ENCODE results near the gene PRSS21. TPM values are rescaled to one million over a fixed set of nuclear protein-coding genes. Genes with fewer than 3 reads are reported as not detected.

The PRSS21 gene
- polyA plus RNA-seq, 6 donors from 2014 or later = 0.51 to 4.4 (median 1.9) TPM; not detected in 1

DNA sequence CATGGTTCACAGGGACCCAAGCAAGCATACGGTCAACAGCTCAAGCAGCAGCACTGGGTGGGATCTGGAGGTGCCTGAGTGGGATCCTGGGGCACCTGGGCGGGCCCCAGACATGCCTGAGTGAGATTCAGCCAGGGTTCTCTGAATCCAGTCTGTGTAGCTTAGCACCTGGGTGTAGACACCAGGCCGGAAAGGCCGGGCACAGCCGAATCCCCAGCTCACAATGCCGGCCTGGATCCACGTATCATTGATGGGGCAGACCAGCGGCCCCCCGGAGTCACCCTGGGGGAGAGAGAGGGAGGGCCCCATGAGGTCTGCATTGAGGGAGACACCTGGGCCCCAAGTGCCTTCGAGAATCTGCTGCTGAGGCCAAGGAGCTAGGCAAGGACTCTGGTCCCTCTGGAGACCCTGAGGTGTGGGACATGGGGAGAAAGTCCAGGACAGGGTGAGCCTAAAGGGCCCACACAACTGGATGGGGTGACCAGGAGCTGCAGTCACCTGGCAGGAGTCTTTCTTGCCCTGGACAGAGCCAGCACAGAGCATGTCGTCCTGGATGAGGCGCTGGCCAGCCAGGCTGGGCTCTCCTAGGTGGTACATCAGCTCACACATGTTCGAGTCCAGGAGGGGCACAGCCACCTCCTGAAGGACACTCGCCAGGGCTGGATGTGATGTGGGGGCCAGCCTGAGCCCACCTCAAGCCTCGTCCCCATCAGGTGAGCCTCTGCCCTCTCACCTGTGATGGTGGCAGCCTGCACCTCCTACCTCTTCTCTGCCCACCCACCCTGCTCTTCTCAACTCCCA lies 22.8 kb downstream of the PRSS21 start:
- Mint-ChIP-seq H3K36me3 (no peaks in the 10 kb centered on the region), H3K9me3 (peaks cover 0 to 1% (median 0%) of the 10 kb centered on the region in 7 donors), H3K4me1 (peaks cover 0 to 17% (median 4%) of the 10 kb centered on the region in 3 donors), H3K27ac (peak overlapping the region in 2 of 6 donors; percentile 70 to 72), H3K27me3 (peaks cover 16 to 36% (median 36%) of the 10 kb centered on the region in 3 donors), H3K4me3 (no peak overlapping the region)
- ATAC-seq (ENCODE audit: low read depth in 2 of 2) = no peak
- no peak for DNase-seq

DNA sequence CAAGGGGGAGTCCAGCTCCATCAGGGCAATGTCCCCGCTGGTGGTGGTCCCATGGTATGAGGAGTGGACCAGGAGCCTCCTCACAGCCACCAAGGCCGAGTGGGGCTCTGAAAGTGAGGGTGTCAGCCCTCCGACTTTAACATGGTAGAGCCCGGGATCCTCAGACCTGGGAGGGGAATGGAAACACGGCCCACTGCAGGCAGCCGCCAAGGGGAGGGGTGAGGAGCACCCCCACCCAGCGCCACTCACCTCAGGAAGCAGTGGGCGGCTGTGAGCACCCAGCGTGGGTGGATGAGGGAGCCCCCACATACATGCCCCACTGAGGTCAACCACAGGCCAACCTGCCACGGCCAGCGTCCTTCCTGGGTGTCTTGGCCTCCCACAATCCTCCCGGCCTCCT lies 23.9 kb downstream of the PRSS21 start:
- H3K36me3 Mint-ChIP-seq = no peaks in the 10 kb centered on the region
- ATAC-seq (ENCODE audit: low read depth in 2 of 2) (no peak), DNase-seq (no peak)
- H3K27me3 Mint-ChIP-seq = peaks cover 16 to 25% (median 25%) of the 10 kb centered on the region in 3 donors
- H3K27ac Mint-ChIP-seq = no peak overlapping the region
- H3K9me3 Mint-ChIP-seq = peaks cover 0 to 9% (median 0%) of the 10 kb centered on the region in 7 donors
- H3K4me3 Mint-ChIP-seq = peak overlapping the region in 1 of 8 donors; percentile 33
- peaks cover 0 to 17% (median 4%) of the 10 kb centered on the region in 3 donors for H3K4me1 Mint-ChIP-seq

DNA sequence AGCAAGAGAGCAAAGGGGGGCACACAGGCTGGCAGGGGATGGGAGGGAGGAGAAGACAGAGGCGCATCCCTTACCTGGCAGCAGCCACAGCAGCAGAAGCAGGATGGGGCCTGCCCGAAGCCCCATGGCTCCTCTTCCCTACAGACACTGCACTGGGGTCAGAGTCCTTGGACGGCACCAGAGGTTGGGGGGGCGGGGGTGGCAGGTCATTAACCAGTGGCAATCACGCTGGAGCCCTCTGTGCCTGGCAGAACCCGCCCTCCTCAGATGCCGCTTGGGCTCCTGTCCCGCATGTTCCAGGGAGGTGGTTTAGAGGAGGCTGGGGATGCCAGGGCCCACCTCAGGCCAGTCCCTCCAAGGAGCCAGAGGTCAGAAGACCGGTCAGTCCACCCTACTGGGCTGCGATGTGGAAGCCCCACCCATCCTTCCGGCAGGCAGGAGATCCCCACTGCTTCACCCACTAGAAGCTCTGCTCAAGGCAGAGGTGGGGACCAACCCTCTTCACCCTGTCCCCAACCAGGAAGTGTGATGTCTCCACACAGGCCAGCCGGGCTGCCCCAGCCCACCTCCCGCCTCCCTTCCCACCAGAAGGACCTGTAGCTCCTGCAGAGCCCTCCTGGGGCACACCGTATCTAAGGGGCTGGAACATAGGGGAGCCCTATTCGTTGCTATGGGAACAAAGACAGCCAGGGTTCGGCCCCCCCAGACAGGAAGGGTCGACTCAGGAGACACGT lies 24.7 kb downstream of the PRSS21 start:
- ATAC-seq (ENCODE audit: low read depth in 2 of 2) (no peak), DNase-seq (no peak)
- Mint-ChIP-seq H3K4me1 (peaks cover 0 to 17% (median 4%) of the 10 kb centered on the region in 3 donors), H3K27ac (no peak overlapping the region), H3K36me3 (no peaks in the 10 kb centered on the region), H3K27me3 (peaks cover 16 to 21% (median 19%) of the 10 kb centered on the region in 3 donors), H3K4me3 (peak overlapping the region in 4 of 8 donors; percentile 26 to 81 (median 50)), H3K9me3 (peaks cover 0 to 10% (median 1%) of the 10 kb centered on the region in 7 donors)

DNA sequence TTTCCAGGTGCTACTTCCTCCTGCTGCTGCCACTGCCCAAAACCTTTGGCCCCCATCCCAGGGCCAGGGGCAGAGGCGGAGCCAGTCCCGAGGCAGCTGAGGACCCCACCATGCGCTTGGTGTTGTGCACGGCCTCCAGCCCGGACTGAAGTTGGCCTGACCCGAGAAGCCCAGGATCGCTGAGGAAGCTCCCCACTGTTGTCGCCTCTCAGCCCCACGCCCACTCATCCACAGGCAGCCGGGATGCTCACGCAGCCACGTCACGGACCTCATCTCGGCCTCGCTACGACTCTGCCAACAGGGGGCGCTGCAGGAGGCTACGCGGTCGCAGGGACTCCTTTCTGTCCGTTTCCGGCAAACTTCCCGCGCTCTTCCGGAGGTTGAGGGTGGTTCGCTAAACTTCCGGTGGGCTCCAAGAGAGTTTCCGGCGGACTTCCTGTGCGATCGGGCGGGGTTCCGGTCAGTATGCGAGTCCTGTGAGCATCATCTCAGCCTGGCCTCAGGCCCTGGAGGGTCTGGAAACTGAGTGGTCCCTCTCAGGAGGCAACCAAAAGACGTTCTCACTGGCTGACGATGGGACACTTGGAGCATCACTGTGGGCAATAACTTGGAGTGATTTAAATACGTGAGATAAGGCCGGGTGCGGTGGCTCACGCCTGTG lies 25.4 kb downstream of the PRSS21 start:
- H3K9me3 Mint-ChIP-seq = peaks cover 0 to 10% (median 1%) of the 10 kb centered on the region in 7 donors
- peaks cover 0 to 17% (median under 1%) of the 10 kb centered on the region in 3 donors for H3K4me1 Mint-ChIP-seq
- ATAC-seq (ENCODE audit: low read depth in 2 of 2) (peak; percentile 32 to 44), DNase-seq (no peak)
- peak overlapping the region in 5 of 8 donors; percentile 25 to 81 (median 59) for H3K4me3 Mint-ChIP-seq
- peaks cover 16 to 20% (median 19%) of the 10 kb centered on the region in 3 donors for H3K27me3 Mint-ChIP-seq
- no peaks in the 10 kb centered on the region for H3K36me3 Mint-ChIP-seq
- H3K27ac Mint-ChIP-seq = peak overlapping the region in 2 of 6 donors; percentile 77 to 83

DNA sequence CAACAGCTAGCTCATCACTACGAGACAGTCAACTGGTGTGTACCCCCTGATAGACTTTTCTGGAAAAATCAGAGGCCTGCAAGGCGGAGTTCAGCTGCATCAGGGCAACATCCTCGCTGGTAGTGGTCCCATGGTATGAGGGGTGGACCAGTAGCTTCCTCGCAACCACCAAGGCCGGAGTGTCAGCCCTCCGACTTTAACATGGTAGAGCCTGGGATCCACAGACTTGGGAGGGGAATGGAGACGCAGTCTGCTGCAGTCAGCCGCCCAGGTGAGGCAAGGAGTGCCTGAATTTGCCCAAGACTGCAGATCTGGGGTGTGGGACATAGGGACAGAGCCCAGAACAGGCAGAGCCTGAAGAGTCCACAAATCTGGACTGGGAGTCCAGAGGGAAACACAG lies 26.5 kb downstream of the PRSS21 start:
- no peaks in the 10 kb centered on the region for H3K36me3 Mint-ChIP-seq
- peaks cover 0 to 17% (median 0%) of the 10 kb centered on the region in 3 donors for H3K4me1 Mint-ChIP-seq
- peaks cover 9 to 15% (median 11%) of the 10 kb centered on the region in 3 donors for H3K27me3 Mint-ChIP-seq
- DNase-seq (no peak), ATAC-seq (ENCODE audit: low read depth in 2 of 2) (no peak)
- no peak overlapping the region for H3K4me3 Mint-ChIP-seq
- peaks cover 0 to 15% (median 1%) of the 10 kb centered on the region in 7 donors for H3K9me3 Mint-ChIP-seq
- peak overlapping the region in 1 of 6 donors; percentile 81 for H3K27ac Mint-ChIP-seq

DNA sequence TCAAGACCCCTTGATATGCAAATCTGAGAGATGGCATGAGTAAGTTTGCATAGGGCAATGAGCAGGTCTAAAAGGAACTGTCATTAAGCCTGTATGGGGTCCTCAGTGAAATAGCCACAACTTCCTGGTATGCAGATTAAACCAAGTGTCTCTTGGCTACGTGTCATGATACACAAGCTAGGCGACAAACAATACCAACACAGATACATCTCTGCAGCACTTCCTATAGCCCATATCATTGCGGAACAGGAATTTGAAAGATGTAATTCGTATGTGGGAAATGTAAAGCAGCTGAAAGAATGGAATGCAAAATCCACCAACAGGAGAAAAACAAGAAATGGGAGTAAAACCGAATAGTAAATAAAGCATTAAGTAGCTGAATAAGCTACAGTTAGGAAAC lies 28.1 kb downstream of the PRSS21 start:
- peaks cover 20 to 28% (median 25%) of the 10 kb centered on the region in 3 donors for H3K27me3 Mint-ChIP-seq
- H3K36me3 Mint-ChIP-seq = no peaks in the 10 kb centered on the region
- H3K4me3 Mint-ChIP-seq = no peak overlapping the region
- DNase-seq = no peak
- H3K27ac Mint-ChIP-seq = peak overlapping the region in 1 of 6 donors; percentile 28
- no peak for ATAC-seq (ENCODE audit: low read depth in 2 of 2)
- peaks cover 0 to 13% (median 4%) of the 10 kb centered on the region in 3 donors for H3K4me1 Mint-ChIP-seq
- peaks cover 0 to 15% (median 1%) of the 10 kb centered on the region in 7 donors for H3K9me3 Mint-ChIP-seq

DNA sequence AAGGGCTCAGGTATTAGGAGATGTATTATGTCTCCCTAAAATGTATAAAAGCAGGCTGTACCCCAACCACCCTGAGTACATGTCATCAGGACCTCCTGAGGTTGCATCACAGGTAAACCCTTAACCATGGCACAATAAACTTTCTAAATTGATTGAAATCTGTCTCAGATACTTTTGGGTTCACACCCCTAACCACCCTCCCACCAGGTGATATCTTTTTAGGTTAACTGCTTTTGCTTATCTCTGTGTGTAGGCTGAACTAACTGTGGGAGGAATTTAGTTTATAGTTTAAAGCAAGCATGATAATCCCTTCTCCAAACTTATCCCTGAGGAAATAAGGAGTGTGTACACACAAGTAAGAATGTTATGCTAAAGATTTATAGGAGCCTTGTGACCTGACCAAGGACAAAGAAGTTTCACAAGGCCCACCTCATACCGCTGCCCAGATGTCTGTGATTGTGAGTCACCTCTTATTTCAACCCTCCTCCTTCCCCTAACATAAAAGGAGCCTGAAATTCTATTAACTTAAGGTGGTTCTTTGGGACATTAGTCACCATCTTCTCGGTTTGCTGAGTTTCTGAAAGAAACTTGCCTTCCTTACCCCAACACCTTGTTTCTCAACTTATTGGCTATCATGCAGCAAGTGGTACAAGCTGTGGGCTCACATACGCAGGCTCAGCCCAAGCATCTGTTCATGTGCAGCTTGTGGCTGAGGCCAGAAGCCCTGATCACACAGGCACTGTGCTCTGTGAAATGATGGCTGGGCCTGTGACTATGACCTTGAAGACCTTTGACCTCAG lies 29.7 kb downstream of the PRSS21 start:
- H3K27ac Mint-ChIP-seq = no peak overlapping the region
- H3K9me3 Mint-ChIP-seq = peaks cover 0 to 15% (median 0%) of the 10 kb centered on the region in 7 donors
- no peaks in the 10 kb centered on the region for H3K36me3 Mint-ChIP-seq
- no peak for ATAC-seq (ENCODE audit: low read depth in 2 of 2)
- peaks cover 0 to 13% (median 4%) of the 10 kb centered on the region in 3 donors for H3K4me1 Mint-ChIP-seq
- DNase-seq = no peak
- H3K4me3 Mint-ChIP-seq = no peak overlapping the region
- peaks cover 20 to 39% (median 32%) of the 10 kb centered on the region in 3 donors for H3K27me3 Mint-ChIP-seq

DNA sequence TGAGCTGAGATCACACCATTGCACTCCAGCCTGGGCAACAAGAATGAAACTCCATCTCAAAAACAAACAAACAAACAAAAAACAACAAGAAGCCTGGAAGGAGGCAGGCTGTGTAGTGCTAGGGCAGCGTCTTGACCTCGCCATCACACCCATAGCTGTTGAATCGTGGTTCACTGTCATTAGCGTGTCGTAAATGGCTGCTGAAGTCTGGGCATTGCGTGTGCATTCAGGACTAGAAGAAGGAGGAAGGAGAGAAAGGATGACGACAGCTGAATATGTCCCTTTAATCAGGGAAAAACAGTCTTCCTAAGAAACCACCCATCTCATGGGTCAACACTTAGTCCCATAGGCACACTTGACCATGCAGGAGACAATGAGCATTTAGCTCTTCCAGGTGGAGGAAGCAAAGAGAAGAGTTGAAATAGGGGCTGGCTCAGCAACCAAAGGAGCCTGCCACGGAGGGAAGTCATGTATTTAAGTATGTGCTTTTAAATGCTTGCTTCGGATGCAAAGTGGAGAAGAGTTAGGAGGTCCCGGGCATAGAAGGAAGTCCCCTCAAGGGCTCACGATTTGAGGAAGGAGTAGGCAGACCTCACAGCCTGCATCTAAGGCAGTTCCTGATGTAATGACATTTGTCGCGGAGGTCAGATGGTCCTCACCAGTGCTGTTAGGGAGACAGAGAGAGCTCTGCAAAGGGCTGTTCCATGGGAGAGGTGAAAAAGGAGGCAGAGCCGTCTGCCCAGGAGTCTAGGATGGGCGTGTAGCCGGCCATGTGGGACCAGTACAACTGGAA lies 32.1 kb downstream of the PRSS21 start:
- DNase-seq = no peak
- no peak for ATAC-seq (ENCODE audit: low read depth in 2 of 2)
- peaks cover 0 to 4% (median 0%) of the 10 kb centered on the region in 3 donors for H3K4me1 Mint-ChIP-seq
- H3K36me3 Mint-ChIP-seq = peaks cover 0 to 5% of the 10 kb centered on the region in 2 donors
- peaks cover 2 to 19% (median 3%) of the 10 kb centered on the region in 7 donors for H3K9me3 Mint-ChIP-seq
- peak overlapping the region in 2 of 6 donors; percentile 2 to 6 for H3K27ac Mint-ChIP-seq
- H3K27me3 Mint-ChIP-seq = peaks cover 22 to 52% (median 33%) of the 10 kb centered on the region in 3 donors
- H3K4me3 Mint-ChIP-seq = no peak overlapping the region

DNA sequence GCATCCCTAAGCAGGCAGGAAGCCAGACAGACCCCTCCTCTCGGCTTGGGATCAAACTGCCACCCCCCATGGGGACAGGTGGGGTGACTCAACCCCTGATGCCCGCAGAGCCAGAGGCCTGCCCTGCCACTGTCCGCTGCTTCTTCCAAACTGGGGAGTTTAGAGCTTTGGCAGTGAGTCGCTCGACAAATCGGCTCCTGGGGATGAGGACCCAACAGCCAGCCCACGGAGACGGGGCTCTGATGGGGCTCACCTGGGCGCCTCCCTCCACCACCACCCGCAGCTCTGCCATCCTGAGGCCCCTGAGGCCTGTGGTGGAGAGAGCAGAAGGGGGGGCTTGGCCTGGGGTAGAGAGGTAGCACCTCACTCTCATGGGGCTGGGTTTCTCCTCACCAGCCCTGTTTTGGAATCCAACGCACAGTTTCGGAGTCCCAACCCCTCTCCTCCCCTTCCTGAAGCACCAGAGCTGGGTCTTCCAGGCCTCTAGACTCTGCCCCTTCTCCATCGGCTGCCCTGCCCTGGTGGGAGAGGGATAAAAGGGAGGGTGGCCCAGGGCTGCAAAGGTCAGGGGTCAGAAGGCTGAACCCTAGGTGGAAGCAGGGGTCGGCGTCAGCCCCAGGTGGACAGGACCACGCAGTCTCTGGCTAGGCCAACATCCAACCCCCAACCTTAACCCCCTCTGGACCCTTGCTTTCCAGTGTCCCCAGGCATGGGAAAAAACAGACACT lies 35.1 kb downstream of the PRSS21 start:
- DNase-seq (no peak), ATAC-seq (ENCODE audit: low read depth in 2 of 2) (no peak)
- no peak overlapping the region for H3K4me3 Mint-ChIP-seq
- H3K9me3 Mint-ChIP-seq = peaks cover 10 to 17% (median 12%) of the 10 kb centered on the region in 7 donors
- peaks cover 0 to 13% of the 10 kb centered on the region in 2 donors for H3K36me3 Mint-ChIP-seq
- peaks cover 20 to 74% (median 44%) of the 10 kb centered on the region in 3 donors for H3K27me3 Mint-ChIP-seq
- no peak overlapping the region for H3K27ac Mint-ChIP-seq
- H3K4me1 Mint-ChIP-seq = peaks cover 0 to 4% (median 2%) of the 10 kb centered on the region in 3 donors

DNA sequence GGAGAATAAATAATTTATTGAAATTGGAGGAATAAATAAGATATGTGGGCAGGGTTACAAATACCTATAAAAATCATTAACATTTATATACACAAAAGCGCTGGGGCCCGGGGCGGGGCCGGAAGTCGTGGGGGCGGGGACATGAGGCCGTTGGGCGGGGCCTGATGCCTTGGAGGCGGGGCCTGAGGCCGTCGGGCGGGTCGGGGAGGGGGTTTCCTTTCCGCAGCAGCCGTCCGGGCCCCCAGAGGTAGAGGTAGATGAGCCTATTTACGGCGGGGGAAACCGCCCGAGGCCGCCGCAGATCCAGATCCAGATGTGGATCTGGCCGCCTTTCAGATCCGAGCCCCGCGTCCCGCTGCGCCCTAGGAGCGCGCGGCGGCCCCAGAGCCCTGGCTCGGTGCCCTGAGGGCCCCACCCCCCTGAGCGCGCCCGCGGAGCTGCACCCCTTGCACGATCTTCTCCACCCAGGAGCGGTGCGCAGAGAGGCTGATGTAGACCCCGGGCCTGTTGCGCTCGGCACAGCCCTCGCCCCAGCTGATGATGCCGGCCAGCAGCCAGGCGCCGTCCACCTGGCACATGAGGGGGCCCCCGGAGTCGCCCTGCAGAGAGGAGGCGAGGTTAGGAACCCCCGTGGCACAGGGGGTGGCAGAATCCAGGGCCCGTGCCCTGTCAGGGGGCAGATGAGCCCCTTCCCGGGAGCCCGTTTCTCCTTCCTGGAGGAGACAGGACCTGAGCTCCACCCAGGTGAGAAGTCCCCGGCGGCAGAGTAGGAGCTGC lies 35.9 kb downstream of the PRSS21 start:
- ATAC-seq (ENCODE audit: low read depth in 2 of 2) = no peak
- DNase-seq = no peak
- H3K9me3 Mint-ChIP-seq = peaks cover 10 to 16% (median 12%) of the 10 kb centered on the region in 7 donors
- peaks cover 0 to 19% of the 10 kb centered on the region in 2 donors for H3K36me3 Mint-ChIP-seq
- peaks cover 6 to 10% (median 7%) of the 10 kb centered on the region in 3 donors for H3K4me1 Mint-ChIP-seq
- H3K27ac Mint-ChIP-seq = no peak overlapping the region
- H3K4me3 Mint-ChIP-seq = no peak overlapping the region
- peaks cover 19 to 72% (median 48%) of the 10 kb centered on the region in 3 donors for H3K27me3 Mint-ChIP-seq
